Adipocyte (in vitro differentiated cells): ENCODE data around the gene LRRC8C.
"Not testable (repeated sequence)": the region's sequence is repeated elsewhere in the genome, so short reads cannot be mapped to it uniquely, and the experiment has no call there.

ENCODE experiments used
- DNase-seq: peaks from one replicate; pipeline ENCODE4 v3.0.0-alpha.2; 2015; ENCODE audit warnings: low read depth
- H3K27me3 ChIP-seq: replicated peaks from 2 replicates; pipeline ENCODE4 v1.7.0; 2013; ENCODE audit warnings: mild to moderate bottlenecking, low read length, moderate library complexity; ENCODE audit not compliant: control insufficient read depth, insufficient read depth
- H3K36me3 ChIP-seq: 2 replicates; pipeline ENCODE4 v1.7.0; 2013; ENCODE audit warnings: low read length, mild to moderate bottlenecking, moderate library complexity; ENCODE audit not compliant: control insufficient read depth, insufficient read depth, severe bottlenecking
- H3K4me1 ChIP-seq: 2 replicates; pipeline ENCODE4 v1.7.0; 2013; ENCODE audit warnings: mild to moderate bottlenecking, low read length, moderate library complexity; ENCODE audit not compliant: control insufficient read depth, insufficient read depth
- H3K4me3 ChIP-seq: 2 replicates; pipeline ENCODE4 v1.7.0; 2013; ENCODE audit warnings: mild to moderate bottlenecking, low read length, moderate library complexity
- H3K9ac ChIP-seq: 2 replicates; pipeline ENCODE4 v1.7.0; 2013; ENCODE audit warnings: mild to moderate bottlenecking, low read length, moderate library complexity
- H3K9me3 ChIP-seq: 2 replicates; pipeline ENCODE4 v1.7.0; 2013; ENCODE audit warnings: mild to moderate bottlenecking, low read length, moderate library complexity; ENCODE audit not compliant: control insufficient read depth

Gene LRRC8C

GRCh38 chr1:89624314-89624713, 8.6 kb upstream of the LRRC8C start:
- H3K36me3 ChIP-seq = no peaks in the 10 kb centered on the region

GRCh38 chr1:89624715-89625323, 8.1 kb upstream of the LRRC8C start:
- no peaks in the 10 kb centered on the region for H3K36me3 ChIP-seq
- H3K9me3 ChIP-seq = no peaks in the 10 kb centered on the region
- H3K27me3 ChIP-seq = no peaks in the 10 kb centered on the region
- H3K9ac ChIP-seq = no peak overlapping the region
- H3K4me1 ChIP-seq = no peaks in the 10 kb centered on the region
- no peak for DNase-seq
- H3K4me3 ChIP-seq = no peak overlapping the region

More at GRCh38 chr1:89624314-89624713, 8.6 kb upstream of the LRRC8C start:
- Histone ChIP-seq H3K4me3 (no peak overlapping the region), H3K27me3 (no peaks in the 10 kb centered on the region), H3K4me1 (no peaks in the 10 kb centered on the region), H3K9ac (no peak overlapping the region), H3K9me3 (no peaks in the 10 kb centered on the region)
- DNase-seq = no peak

- Histone ChIP-seq H3K4me1 (peaks cover 2% of the 10 kb centered on the region), H3K9me3 (no peaks in the 10 kb centered on the region), H3K4me3 (no peak overlapping the region), H3K36me3 (no peaks in the 10 kb centered on the region), H3K9ac (no peak overlapping the region), H3K27me3 (no peaks in the 10 kb centered on the region)
- DNase-seq = no peak
Observed at GRCh38 chr1:89627596-89627962, 5.3 kb upstream of the LRRC8C start.

GRCh38 chr1:89629146-89629545, 3.8 kb upstream of the LRRC8C start:
- Histone ChIP-seq H3K36me3 (no peaks in the 10 kb centered on the region), H3K4me1 (peaks cover 8% of the 10 kb centered on the region), H3K4me3 (no peak overlapping the region), H3K9me3 (no peaks in the 10 kb centered on the region), H3K9ac (no peak overlapping the region), H3K27me3 (no peaks in the 10 kb centered on the region)
- no peak for DNase-seq

- H3K4me1 ChIP-seq, H3K9me3 ChIP-seq, H3K36me3 ChIP-seq, DNase-seq, H3K4me3 ChIP-seq, H3K9ac ChIP-seq, H3K27me3 ChIP-seq: not testable (repeated sequence)
Observed at GRCh38 chr1:89629600-89629999, 3.3 kb upstream of the LRRC8C start.

GRCh38 chr1:89630048-89630447, 2.9 kb upstream of the LRRC8C start:
- Histone ChIP-seq H3K9me3 (no peaks in the 10 kb centered on the region), H3K9ac (no peak overlapping the region), H3K27me3 (no peaks in the 10 kb centered on the region), H3K4me3 (no peak overlapping the region), H3K4me1 (peaks cover 10% of the 10 kb centered on the region), H3K36me3 (no peaks in the 10 kb centered on the region)
- DNase-seq = no peak

DNA sequence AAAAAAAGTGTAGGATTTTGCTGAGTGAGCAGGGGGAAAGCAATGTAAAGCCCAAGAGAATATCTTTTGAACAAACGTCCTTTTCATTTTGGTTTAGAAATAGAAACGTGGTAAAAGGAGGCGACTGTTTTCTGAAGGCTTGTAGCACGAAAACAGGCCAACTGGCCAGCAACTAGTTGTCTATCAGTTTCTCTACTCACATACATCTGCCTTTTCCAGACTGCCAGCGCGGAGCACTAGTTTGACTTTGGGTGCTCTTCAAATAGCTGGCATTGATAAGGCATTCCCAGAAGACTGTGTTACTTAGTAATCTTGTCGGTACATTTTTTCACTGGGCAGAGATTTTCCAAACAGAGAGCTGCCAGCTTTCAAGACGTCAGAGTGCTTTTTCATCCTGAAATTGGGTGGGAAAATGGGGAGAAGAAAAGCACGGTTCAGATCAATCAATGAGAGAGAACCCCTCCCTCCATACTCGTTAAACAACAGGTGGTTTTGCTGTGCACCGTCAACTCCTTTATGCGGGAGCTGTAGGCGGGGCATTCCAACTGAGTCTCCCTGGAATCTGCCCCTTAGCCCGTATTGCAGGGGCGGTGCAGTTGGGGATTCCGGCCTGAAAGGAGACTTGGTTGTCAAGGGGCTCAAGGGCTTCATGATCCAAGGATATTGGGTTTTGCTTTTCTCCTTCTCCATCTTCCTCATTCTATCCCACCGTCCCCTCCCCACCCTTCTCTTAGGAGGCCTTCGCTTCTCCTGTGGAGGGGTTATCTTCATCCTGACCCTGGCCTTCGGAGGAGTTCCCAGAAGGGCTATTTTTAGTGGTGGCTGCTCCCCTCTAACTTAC, 884 bp upstream of the LRRC8C start:
- Histone ChIP-seq H3K4me3 (peak overlapping the region; percentile 91), H3K9me3 (no peaks in the 10 kb centered on the region), H3K27me3 (no peaks in the 10 kb centered on the region), H3K4me1 (peaks cover 19% of the 10 kb centered on the region), H3K36me3 (no peaks in the 10 kb centered on the region), H3K9ac (peak overlapping the region; percentile 76)
- DNase-seq = no peak

DNA sequence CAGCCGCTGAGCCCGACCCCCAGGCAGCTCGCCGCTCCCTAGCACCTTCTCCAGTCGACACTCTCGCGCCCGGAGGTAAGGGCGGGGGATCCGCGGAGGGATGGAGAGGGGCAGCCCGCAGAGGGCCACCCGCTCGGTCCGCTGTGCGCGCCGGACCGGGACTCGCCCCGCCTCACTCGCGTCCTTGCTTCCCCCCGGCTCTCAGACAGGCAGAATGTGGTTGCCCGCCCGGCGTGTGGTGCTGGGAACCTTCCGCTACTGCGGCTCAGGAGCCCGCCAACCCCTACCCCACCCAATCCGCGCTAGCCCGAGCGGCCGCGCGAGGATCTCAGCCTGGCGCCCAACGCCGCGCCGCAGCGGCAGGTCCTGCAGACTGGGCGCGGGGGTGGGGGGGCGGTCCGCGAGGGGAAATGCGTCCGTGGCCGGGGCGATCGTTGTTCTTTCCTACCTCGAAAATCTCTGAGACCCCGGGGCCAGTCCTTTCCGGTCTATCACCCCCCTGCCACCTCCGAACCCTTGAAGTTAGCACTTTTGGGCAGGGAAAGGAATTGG, 404 bp downstream of the LRRC8C start:
- peak overlapping the region; percentile 82 for H3K9ac ChIP-seq
- no peaks in the 10 kb centered on the region for H3K27me3 ChIP-seq
- DNase-seq = peak; percentile 76
- peak overlapping the region; percentile 91 for H3K4me3 ChIP-seq
- no peaks in the 10 kb centered on the region for H3K36me3 ChIP-seq
- no peaks in the 10 kb centered on the region for H3K9me3 ChIP-seq
- peaks cover 19% of the 10 kb centered on the region for H3K4me1 ChIP-seq

DNA sequence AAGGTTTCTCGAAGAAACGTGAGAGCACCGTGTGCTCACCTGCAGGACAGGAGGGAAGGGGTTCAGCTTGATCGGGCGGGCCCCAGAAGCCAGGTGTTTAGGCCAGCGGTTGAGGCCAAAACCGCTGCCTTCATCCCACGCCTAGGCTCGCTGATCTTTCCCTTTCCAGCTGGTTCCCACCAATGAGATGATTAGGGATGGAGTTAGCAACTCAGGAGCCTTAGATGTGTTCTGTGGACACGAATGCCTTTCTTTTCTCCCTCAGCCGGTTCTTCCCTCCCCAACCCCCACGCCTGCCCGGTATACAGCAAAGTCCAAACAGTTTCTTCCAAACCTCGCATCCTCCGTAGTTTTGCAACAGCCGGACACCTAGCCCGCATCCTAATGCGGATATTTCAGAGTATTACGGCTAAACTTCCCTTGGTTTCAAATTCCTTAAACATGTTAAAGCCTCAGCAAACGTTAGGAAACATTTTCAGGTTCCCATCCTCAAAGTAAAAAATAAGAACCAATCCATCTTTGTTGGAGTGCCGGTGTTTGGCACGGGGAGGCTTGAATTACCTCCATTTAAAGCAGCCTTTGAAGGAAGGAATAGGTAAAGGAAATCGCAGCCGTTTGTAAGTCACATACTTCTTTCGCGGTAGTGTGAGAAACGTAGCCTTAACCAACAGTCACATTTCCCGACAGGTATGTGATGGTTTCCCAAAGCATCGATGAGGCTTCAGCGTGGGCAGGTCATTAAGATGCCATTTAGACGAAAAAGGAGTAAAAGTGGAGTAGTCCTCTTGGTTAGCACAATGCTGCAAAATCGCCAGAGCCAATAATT, 1.1 kb downstream of the LRRC8C start:
- no peaks in the 10 kb centered on the region for H3K9me3 ChIP-seq
- peak overlapping the region; percentile 82 for H3K9ac ChIP-seq
- peak overlapping the region; percentile 91 for H3K4me3 ChIP-seq
- peak; percentile 62 for DNase-seq
- no peaks in the 10 kb centered on the region for H3K36me3 ChIP-seq
- H3K27me3 ChIP-seq = no peaks in the 10 kb centered on the region
- peaks cover 19% of the 10 kb centered on the region for H3K4me1 ChIP-seq

GRCh38 chr1:89635825-89636815, 3.2 kb downstream of the LRRC8C start:
- Histone ChIP-seq H3K36me3 (no peaks in the 10 kb centered on the region), H3K9ac (no peak overlapping the region), H3K4me1 (peaks cover 19% of the 10 kb centered on the region), H3K9me3 (no peaks in the 10 kb centered on the region), H3K27me3 (no peaks in the 10 kb centered on the region), H3K4me3 (no peak overlapping the region)
- peak; percentile 57 for DNase-seq
